KMS-11 (cell line): ENCODE data around the gene CHST11.

Experiments
- H2AFZ ChIP-seq: fragments of 200-600 bp; sonication (generic); 2 replicates; pipeline ENCODE4 v1.6.1; 2016; ENCODE audit warnings: antibody characterized with exemption, mixed run types, low read depth
- H3K27ac ChIP-seq: fragments of 200-600 bp; sonication (generic); 2 replicates; pipeline ENCODE4 v1.6.1; 2016; ENCODE audit warnings: mild to moderate bottlenecking, mixed run types
- H3K27me3 ChIP-seq: fragments of 200-600 bp; sonication (generic); 2 replicates; pipeline ENCODE4 v1.6.1; 2017; ENCODE audit warnings: mild to moderate bottlenecking, low read depth, mixed run types, moderate library complexity; ENCODE audit not compliant: insufficient read depth
- H3K36me3 ChIP-seq: fragments of 200-600 bp; sonication (generic); 2 replicates; pipeline ENCODE4 v1.6.1; 2017; ENCODE audit warnings: mild to moderate bottlenecking, mixed run types; ENCODE audit not compliant: insufficient read depth
- H3K4me1 ChIP-seq: fragments of 200-600 bp; sonication (generic); 2 replicates; pipeline ENCODE4 v1.6.1; 2016; ENCODE audit warnings: mild to moderate bottlenecking, low read depth, mixed run types; ENCODE audit not compliant: poor library complexity, severe bottlenecking
- H3K4me2 ChIP-seq: fragments of 200-600 bp; sonication (generic); 2 replicates; pipeline ENCODE4 v1.7.0; 2016; ENCODE audit warnings: mild to moderate bottlenecking, mixed run types
- H3K4me3 ChIP-seq: fragments of 200-600 bp; sonication (generic); IDR thresholded peaks from 2 replicates; pipeline ENCODE4 v1.6.1; 2017; ENCODE audit warnings: low read depth, low read length, mixed read lengths; ENCODE audit not compliant: insufficient read depth
- H3K79me2 ChIP-seq: fragments of 200-600 bp; sonication (generic); 2 replicates; pipeline ENCODE4 v1.6.1; 2016; ENCODE audit warnings: low read depth, mixed run types; ENCODE audit not compliant: insufficient read depth
- H3K9ac ChIP-seq: fragments of 200-600 bp; sonication (generic); 2 replicates; pipeline ENCODE4 v1.6.1; 2016; ENCODE audit warnings: mild to moderate bottlenecking, mixed run types
- H4K20me1 ChIP-seq: fragments of 200-600 bp; sonication (generic); 2 replicates; pipeline ENCODE4 v1.6.1; 2016; ENCODE audit warnings: mild to moderate bottlenecking, mixed run types; ENCODE audit not compliant: insufficient read depth
- TF ChIP-seq, protein P1 (sequence below): fragments of 200-600 bp; sonication (generic); conservative IDR thresholded peaks from 2 replicates; pipeline ENCODE4 v1.6.1; 2017; ENCODE audit warnings: low read depth, mild to moderate bottlenecking, antibody characterized with exemption, low read length, moderate library complexity, mixed read lengths

CHST11 gene

DNA sequence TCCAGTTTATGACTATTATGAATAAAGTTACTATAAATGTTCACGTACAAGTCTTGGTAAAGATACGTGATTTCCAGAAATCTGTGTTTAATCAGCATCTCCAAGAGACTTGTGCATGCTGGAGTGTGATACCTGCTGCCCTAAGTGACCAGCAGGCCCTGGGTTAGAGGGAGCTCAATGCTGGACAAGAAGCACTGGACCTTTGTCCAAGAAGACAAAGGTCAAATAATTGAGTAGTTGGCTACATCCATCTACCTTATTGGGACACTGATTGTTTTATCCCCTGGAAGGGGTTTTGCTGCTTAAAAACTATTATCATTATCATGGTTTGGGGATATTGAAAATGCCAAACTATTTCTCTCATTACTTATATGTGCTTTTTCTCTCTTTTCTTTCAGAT, 37.0 kb upstream of the CHST11 start:
- TF ChIP-seq, protein P1, sequence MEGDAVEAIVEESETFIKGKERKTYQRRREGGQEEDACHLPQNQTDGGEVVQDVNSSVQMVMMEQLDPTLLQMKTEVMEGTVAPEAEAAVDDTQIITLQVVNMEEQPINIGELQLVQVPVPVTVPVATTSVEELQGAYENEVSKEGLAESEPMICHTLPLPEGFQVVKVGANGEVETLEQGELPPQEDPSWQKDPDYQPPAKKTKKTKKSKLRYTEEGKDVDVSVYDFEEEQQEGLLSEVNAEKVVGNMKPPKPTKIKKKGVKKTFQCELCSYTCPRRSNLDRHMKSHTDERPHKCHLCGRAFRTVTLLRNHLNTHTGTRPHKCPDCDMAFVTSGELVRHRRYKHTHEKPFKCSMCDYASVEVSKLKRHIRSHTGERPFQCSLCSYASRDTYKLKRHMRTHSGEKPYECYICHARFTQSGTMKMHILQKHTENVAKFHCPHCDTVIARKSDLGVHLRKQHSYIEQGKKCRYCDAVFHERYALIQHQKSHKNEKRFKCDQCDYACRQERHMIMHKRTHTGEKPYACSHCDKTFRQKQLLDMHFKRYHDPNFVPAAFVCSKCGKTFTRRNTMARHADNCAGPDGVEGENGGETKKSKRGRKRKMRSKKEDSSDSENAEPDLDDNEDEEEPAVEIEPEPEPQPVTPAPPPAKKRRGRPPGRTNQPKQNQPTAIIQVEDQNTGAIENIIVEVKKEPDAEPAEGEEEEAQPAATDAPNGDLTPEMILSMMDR, result no peak

DNA sequence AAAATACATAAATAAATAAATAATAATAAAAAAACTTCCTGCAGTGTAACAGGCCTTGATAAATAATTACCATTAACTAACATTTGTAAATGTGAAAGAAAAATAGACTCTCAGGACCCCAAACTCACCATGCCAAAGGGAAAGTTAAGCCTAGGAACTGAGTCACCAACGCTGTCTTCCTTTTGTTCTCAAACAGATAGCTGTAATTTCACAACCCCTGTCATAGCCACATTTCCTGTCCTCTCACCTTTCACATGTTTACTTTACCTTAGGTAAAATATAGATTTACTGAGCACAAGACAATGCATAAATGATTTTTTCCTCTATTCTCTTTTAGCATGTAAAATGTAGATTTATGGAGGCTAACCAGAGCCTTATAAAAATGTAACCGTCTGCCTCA, 35.9 kb upstream of the CHST11 start:
- Histone ChIP-seq H3K4me3 (no peak overlapping the region), H3K27ac (no peak overlapping the region), H3K9ac (no peak overlapping the region), H4K20me1 (no peaks in the 10 kb centered on the region), H3K79me2 (no peaks in the 10 kb centered on the region), H3K36me3 (no peaks in the 10 kb centered on the region), H3K27me3 (no peaks in the 10 kb centered on the region), H3K4me1 (no peaks in the 10 kb centered on the region), H3K4me2 (no peak overlapping the region), H2AFZ (no peak overlapping the region)
- TF ChIP-seq, protein P1, result no peak

More for the DNA sequence above, 37.0 kb upstream of the CHST11 start:
- Histone ChIP-seq H3K4me3 (no peak overlapping the region), H3K27ac (no peak overlapping the region), H4K20me1 (no peaks in the 10 kb centered on the region), H2AFZ (no peak overlapping the region), H3K4me1 (no peaks in the 10 kb centered on the region), H3K36me3 (no peaks in the 10 kb centered on the region), H3K4me2 (no peak overlapping the region), H3K9ac (no peak overlapping the region), H3K79me2 (no peaks in the 10 kb centered on the region), H3K27me3 (no peaks in the 10 kb centered on the region)

DNA sequence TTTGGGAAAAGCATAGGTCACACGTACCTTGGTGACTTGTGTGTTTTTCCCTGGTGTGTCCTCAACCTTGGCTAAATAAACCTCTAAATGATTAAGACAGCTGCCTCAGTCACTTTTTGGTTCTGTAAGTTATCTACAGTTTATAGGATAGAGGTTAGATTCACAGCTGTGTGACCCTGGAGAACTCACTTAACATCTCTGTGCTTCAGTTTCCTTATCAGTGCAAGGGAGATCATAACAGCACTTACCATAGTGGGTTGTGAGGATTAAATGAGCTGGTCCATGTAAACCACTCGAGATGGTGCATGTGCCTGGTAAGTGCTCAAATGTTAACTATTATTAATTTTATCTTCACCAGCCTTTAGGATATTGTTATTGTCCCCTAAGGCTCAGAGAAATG, 35.4 kb upstream of the CHST11 start:
- no peaks in the 10 kb centered on the region for H3K79me2 ChIP-seq
- no peaks in the 10 kb centered on the region for H3K36me3 ChIP-seq
- H3K4me1 ChIP-seq, result no peaks in the 10 kb centered on the region
- no peak overlapping the region for H3K27ac ChIP-seq
- H3K9ac ChIP-seq, result no peak overlapping the region
- no peaks in the 10 kb centered on the region for H3K27me3 ChIP-seq
- TF ChIP-seq, protein P1, result no peak
- no peak overlapping the region for H2AFZ ChIP-seq
- H3K4me3 ChIP-seq, result no peak overlapping the region
- H4K20me1 ChIP-seq, result no peaks in the 10 kb centered on the region
- no peak overlapping the region for H3K4me2 ChIP-seq

DNA sequence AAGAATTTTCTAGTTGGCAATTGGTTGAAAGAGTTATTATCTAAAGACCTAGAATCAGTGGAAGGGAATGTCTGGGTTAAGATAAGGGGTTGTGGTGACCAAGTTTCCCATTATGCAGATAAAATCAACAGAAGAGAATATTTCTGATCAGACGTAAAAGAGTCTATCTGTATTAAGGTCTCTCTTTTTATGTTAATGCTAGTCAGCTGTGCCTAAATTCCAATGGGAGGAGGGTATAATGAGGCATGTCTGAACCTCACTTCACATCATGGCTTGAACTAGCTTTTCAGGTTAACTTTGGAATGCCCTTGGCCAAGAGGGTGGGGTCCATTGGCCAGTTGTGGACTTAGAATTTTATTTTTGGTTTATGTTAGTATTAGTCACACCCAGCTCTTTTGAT, 34.3 kb upstream of the CHST11 start:
- Histone ChIP-seq H2AFZ (no peak overlapping the region), H3K79me2 (no peaks in the 10 kb centered on the region), H3K9ac (no peak overlapping the region), H3K4me3 (no peak overlapping the region), H3K4me1 (no peaks in the 10 kb centered on the region), H3K27ac (no peak overlapping the region), H3K36me3 (no peaks in the 10 kb centered on the region), H3K4me2 (no peak overlapping the region), H4K20me1 (no peaks in the 10 kb centered on the region), H3K27me3 (no peaks in the 10 kb centered on the region)
- TF ChIP-seq, protein P1, result no peak
